RWPE2 (cell line): ENCODE results near the gene TSPAN5.

ENCODE experiments used
- ATAC-seq: fragments of 200-7000 bp; cut with Tn5 transposase; 3 replicates; pipeline ENCODE4 v1.9.1; 2021; ENCODE audit warnings: low read depth
- DNase-seq: peaks from one replicate; pipeline ENCODE4 v3.0.0-alpha.2; 2020; ENCODE audit warnings: low spot score
- H3K27ac ChIP-seq: fragments of 450-650 bp; 2 replicates; pipeline ENCODE4 v1.5.1; 2017; ENCODE audit warnings: mild to moderate bottlenecking; ENCODE audit not compliant: poor library complexity, severe bottlenecking
- H3K27me3 ChIP-seq: fragments of 250-450 bp; sonication (Bioruptor Pico); 2 replicates; pipeline ENCODE4 v1.5.1; 2021; ENCODE audit warnings: mild to moderate bottlenecking, moderate library complexity; ENCODE audit not compliant: insufficient read depth, poor library complexity, severe bottlenecking
- H3K36me3 ChIP-seq: fragments of 250-450 bp; sonication (Bioruptor Pico); 2 replicates; pipeline ENCODE4 v1.5.1; 2020; ENCODE audit warnings: low read depth, mild to moderate bottlenecking, moderate library complexity
- H3K4me1 ChIP-seq: fragments of 250-450 bp; sonication (Bioruptor Pico); 2 replicates; pipeline ENCODE4 v1.5.1; 2021; ENCODE audit warnings: mild to moderate bottlenecking, moderate library complexity; ENCODE audit not compliant: insufficient read depth, poor library complexity, severe bottlenecking
- H3K4me3 ChIP-seq: fragments of 250-450 bp; sonication (Bioruptor Pico); 2 replicates; pipeline ENCODE4 v1.5.1; 2021; ENCODE audit warnings: mild to moderate bottlenecking, moderate library complexity; ENCODE audit not compliant: severe bottlenecking
- H3K9me3 ChIP-seq: fragments of 250-450 bp; sonication (Bioruptor Pico); 2 replicates; pipeline ENCODE4 v1.5.1; 2021; ENCODE audit warnings: mild to moderate bottlenecking, moderate library complexity; ENCODE audit not compliant: severe bottlenecking
- TF ChIP-seq, protein P1 (sequence below): fragments of 450-650 bp; IDR thresholded peaks from one replicate; pipeline ENCODE4 v1.5.1; 2017; ENCODE audit warnings: mild to moderate bottlenecking, moderate library complexity; ENCODE audit not compliant: poor library complexity, severe bottlenecking

The TSPAN5 gene

DNA sequence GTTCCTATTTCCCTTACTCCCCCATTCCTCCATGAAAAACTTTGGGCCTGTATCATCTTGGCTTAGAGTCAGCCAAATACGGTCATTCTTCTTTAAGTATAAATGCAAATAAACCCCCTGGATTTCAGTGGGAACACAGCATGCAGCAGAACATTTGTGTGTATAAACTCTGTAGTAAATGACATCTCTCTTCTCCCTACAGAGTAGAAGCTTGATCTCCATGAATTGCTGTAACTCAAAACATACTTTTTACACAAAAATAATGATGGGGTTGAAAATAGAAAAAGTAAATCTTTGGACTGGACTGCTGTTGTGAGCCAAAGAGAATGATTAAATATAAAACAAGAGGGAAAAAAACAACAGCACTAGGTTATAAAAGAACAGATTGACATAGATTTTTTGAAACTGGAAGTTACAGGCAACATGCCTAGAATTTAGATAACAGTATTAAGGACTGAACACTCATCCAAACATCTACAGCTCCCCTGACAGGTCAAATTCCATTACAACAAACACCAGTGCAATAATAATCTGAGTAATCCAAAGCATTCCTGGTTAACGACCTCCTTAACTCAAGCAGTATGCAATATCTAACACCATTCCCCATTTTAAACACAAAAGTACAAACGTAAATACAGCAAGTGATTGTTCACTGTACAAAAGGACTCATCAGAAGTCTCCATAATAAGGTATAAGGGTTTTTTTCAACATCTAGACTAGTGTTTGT lies 30.7 kb downstream of the TSPAN5 start:
- ATAC-seq (peak; percentile 43), DNase-seq (no peak)
- Histone ChIP-seq H3K4me1 (peaks cover 57% of the 10 kb centered on the region), H3K27me3 (no peaks in the 10 kb centered on the region), H3K36me3 (no peaks in the 10 kb centered on the region; the same call in none of the 2 replicates), H3K4me3 (no peak overlapping the region), H3K27ac (peak overlapping the region; percentile 95), H3K9me3 (no peaks in the 10 kb centered on the region)
- TF ChIP-seq, protein P1, sequence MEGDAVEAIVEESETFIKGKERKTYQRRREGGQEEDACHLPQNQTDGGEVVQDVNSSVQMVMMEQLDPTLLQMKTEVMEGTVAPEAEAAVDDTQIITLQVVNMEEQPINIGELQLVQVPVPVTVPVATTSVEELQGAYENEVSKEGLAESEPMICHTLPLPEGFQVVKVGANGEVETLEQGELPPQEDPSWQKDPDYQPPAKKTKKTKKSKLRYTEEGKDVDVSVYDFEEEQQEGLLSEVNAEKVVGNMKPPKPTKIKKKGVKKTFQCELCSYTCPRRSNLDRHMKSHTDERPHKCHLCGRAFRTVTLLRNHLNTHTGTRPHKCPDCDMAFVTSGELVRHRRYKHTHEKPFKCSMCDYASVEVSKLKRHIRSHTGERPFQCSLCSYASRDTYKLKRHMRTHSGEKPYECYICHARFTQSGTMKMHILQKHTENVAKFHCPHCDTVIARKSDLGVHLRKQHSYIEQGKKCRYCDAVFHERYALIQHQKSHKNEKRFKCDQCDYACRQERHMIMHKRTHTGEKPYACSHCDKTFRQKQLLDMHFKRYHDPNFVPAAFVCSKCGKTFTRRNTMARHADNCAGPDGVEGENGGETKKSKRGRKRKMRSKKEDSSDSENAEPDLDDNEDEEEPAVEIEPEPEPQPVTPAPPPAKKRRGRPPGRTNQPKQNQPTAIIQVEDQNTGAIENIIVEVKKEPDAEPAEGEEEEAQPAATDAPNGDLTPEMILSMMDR: peak; percentile 17

DNA sequence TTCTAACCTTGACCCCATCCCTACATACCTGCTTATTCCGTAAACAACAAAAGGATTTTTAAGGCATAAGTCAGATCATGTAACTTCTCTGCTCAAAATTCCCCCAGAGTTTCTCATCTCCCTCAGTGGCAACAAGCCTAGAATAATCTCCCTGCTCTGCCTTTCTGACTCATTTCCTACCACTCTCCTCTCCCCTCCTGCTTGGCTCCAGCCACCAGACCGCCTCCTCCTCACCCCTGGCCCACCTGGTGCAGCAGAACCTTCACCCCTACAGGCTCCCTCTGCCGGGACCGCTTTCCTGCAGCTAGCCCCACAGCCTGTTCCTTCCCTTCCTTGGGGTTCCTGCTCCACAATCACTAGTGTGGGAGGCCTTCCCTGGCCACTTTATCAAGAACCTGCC lies 32.1 kb downstream of the TSPAN5 start:
- H3K36me3 ChIP-seq: no peaks in the 10 kb centered on the region; the same call in none of the 2 replicates
- no peaks in the 10 kb centered on the region for H3K27me3 ChIP-seq
- TF ChIP-seq, protein P1: peak; percentile 45
- ATAC-seq (peak; percentile 97), DNase-seq (peak; percentile 92)
- no peaks in the 10 kb centered on the region for H3K9me3 ChIP-seq
- H3K4me1 ChIP-seq: peaks cover 57% of the 10 kb centered on the region
- no peak overlapping the region for H3K4me3 ChIP-seq
- peak overlapping the region; percentile 95 for H3K27ac ChIP-seq

DNA sequence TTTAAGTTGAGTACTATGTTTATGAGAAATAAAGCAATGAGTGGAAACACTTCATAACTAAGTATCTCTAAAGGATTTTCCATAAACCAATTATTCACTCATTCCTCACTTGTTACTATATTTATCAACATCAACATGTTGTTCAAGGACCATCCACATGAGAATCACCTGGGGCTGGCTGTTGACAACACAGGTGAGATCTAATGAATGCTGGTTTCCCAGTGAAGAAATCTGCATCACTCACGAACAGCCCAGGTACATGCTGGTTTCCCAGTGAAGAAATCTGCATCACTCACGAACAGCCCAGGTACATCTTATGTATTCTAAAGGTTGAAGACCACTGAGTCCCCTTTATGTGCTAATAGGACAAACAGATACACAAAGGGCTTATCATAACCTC lies 32.5 kb downstream of the TSPAN5 start:
- ATAC-seq (peak; percentile 51), DNase-seq (no peak)
- Histone ChIP-seq H3K4me3 (no peak overlapping the region), H3K27me3 (no peaks in the 10 kb centered on the region), H3K36me3 (no peaks in the 10 kb centered on the region; the same call in none of the 2 replicates), H3K4me1 (peaks cover 57% of the 10 kb centered on the region), H3K27ac (peak overlapping the region; percentile 95), H3K9me3 (no peaks in the 10 kb centered on the region)
- TF ChIP-seq, protein P1: no peak

GRCh38 chr4:98625399-98625798 lies 33.0 kb downstream of the TSPAN5 start:
- TF ChIP-seq, protein P1: no peak
- ATAC-seq: no peak
- Histone ChIP-seq H3K4me3 (no peak overlapping the region), H3K36me3 (no peaks in the 10 kb centered on the region; the same call in none of the 2 replicates), H3K27ac (peak overlapping the region; percentile 95), H3K27me3 (no peaks in the 10 kb centered on the region), H3K9me3 (no peaks in the 10 kb centered on the region), H3K4me1 (peaks cover 57% of the 10 kb centered on the region)
- no peak for DNase-seq

DNA sequence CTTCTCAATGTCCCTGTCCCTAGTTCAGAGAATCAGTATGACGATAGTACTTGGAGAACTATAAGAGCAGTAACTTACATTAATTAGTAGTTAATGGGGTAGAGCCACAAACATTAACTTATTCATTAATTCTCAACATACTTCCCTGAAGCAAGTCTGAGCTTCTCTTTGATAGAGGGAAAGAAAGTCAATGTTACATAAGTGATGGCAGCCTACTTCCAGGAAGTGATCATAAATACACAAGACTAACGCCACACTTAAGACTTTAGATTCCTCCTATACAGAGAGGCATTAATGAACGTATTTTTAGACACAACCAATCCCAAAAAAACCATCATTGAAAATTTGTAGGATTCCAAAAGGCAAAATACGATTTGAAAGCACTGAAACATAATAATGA lies 33.8 kb downstream of the TSPAN5 start:
- ATAC-seq: no peak
- Histone ChIP-seq H3K9me3 (no peaks in the 10 kb centered on the region), H3K36me3 (no peaks in the 10 kb centered on the region; the same call in none of the 2 replicates), H3K4me3 (no peak overlapping the region), H3K27ac (peak overlapping the region; percentile 95), H3K4me1 (peaks cover 57% of the 10 kb centered on the region), H3K27me3 (no peaks in the 10 kb centered on the region)
- DNase-seq: no peak
- TF ChIP-seq, protein P1: no peak
